HG02943 (cell line): Measurements from ENCODE around the gene OTUD1.

ENCODE experiments used
- ATAC-seq: cut with Tn5 transposase; IDR thresholded peaks from one replicate; pipeline ENCODE4 v1.9.1; 2021; ENCODE audit warnings: mild to moderate bottlenecking, low read depth, moderate library complexity; ENCODE audit not compliant: unreplicated experiment

The OTUD1 gene

DNA sequence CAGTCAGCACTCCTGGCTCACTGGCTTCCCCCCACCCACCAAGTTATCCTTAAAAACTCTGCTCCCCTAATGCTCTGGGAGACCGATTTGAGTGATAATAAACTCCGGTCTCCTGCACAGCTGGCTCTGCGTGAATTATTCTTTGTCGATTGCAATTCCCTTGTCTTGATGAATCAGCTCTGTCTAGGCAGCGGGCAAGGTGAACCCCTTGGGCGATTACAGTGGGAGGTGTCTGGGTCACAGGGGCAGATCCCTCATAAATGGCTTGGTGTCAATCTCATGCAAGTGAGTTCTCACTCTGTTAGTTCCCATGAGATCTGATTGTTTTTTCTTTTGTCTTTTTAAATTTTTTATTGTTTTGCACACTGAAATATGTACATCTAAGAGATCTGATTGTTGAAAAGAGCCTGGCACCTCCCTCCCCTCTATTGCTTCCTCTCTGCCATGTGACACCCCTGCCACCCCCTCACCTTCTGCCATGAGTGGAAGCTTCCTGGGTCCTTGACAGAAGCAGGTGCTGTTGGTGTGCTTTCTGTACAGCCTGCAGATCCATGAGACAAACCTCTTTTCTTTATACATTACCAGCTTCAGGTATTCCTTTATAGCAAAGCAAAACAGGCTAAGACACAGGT is 20.5 kb downstream of the OTUD1 start:
- ATAC-seq = no peak

DNA sequence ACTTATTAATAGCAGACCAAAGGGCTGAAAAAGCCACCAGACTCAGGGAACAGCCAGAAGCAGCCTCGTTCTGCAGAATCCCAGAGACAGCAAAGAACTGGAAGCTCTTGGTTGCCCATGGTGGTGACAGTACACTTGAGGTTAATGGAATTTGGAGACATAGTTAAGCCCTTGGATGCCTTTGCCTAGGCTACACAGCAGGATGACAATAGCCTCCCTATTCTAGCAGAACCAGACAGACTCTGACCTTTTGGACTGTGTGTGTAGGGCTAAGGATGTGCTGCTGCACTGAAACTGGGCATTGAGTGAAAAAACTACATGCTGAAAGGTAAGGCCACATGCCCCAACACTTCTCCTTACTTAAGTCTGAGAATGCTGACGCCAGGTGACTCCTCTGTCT is 22.7 kb downstream of the OTUD1 start:
- no peak for ATAC-seq

DNA sequence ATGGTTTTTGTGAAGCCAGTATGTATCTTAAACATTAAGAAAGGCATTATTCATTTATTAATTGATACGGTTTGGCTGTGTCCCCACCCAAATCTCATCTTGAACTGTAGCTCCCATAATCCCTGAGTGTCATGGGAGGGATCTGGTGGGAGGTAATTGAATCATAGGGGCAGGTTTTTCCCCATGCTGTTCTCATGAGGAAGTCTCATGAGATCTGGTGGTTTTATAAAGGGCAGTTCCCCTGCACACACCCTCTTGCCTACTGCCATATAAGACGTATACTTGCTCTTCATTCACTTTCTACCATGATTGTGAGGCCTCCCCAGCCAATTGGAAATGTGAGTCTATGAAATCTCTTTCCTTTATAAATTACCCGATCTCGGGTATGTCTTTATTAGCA is 28.1 kb downstream of the OTUD1 start:
- ATAC-seq = no peak

DNA sequence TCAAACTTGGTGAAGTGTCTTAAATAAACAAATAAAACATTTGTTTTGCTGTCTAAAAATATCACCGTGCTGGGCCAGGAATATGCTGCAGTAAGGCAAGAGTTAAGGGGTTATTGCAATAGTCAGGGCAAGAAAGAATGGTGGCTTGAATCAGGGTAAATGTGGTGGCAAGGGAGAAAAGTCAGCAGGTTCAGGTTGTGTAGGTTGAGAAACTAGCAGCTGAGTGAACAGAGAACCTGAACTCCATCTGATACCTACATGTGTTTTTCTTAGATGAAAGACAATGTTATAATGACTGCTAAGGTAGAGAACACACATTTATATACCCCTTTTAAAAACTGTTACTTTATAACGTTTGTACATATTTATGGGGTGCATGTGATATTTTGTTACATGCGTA is 28.7 kb downstream of the OTUD1 start:
- ATAC-seq = no peak

DNA sequence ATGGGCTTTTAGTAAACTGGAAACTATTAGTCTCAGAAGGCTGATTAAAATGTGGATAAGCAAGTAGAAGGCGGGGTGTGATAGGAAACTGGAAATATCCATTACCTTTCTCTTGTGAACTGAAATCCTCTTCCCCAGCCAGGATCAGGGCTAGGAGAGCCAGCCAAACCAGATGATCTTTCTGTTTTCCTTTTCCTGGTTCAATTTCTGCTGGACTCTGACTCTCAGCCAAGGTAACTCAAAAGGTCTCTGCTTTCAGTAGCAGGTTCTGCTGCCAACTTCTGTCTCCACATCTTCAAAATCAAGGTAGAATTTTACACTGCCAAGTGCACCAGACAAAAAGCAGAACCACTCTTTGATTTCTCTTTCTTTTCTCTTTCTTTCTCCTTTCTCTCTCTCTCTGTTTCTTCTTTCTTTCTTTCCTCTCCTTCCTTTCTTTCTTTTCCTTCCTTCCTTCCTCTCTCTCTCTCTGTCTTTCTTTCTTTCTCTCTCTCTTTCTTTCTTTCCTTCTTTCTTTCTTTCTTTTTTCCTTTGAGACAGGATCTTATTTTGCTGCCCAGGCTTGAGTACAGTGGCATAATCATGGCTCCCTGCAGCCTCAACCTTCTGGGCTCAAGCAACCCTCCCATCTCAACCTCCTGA is 30.8 kb downstream of the OTUD1 start:
- ATAC-seq = no peak

DNA sequence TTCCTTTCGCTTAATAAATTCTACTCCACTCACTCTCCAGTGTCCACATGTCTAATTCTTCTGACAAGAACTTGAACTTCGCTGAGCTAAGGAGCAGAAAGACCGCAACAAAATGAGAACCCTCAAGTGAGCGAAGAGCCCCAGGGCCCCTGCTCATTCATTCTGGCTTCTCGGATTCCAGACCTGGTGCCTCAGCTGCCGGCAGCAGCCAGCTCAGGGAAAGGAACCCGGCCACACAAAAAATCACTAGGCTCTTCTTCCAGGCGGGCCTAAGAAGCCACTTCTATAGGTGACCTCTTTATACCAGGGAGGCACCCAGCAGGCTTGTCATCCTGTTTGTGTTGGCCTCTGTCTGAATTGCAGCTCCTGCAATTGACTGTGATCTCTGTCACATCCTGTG is 33.3 kb downstream of the OTUD1 start:
- ATAC-seq = no peak

DNA sequence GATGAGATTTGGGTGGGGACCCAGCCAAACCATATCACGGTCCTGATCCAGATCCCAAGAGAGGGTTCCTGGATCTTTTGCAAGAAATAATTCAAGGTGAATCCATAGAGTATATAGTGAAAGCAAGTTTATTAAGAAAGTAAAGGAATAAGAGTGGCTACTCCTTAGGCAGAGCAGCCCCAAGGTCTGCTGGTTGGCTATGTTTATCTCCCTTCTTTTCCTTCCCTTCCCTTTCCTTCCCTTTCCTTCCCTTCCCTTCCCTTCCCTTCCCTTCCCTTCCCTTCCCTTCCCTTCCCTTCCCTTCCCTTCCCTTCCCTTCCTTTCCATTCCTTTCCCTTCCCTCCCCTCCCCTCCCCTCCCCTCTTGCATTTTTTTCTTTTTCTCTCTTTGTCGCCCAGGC is 35.2 kb downstream of the OTUD1 start:
- ATAC-seq = no peak

DNA sequence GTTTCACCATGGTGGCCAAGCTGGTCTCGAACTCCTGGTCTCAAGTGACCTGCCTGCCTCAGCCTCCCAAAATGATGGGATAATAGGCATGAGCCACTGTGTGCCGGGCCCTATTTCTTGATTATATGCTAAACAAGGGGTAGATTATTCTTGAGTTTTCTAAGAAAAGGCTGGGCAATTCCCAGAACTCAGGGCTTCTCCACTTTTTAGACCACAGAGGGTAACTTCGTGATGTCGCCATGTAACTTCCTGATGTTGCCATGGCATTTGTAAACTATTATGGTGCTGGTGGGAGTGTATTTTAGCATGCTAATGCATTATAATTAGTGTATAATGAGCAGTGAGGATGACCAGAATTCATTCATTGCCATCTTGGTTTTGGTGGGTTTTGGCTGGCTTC is 35.8 kb downstream of the OTUD1 start:
- no peak for ATAC-seq

DNA sequence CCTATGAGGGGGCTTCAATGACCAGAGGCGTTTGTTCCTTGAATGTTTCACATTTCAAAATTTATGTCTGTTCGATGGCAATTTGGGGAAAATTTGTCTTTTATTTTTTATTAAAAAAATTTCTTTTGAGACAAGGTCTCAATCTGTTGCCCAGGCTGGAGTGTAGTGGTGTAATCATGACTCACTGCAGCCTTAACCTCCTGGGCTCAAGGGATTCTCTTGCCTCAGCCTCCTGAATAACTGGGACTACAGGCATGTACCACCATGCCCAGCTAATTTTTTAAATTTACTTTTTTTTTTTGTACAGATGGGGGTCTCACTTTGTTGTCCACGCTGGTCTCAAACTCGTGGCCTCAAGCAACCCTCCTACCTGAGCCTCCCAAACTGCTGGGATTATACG is 39.7 kb downstream of the OTUD1 start:
- no peak for ATAC-seq

DNA sequence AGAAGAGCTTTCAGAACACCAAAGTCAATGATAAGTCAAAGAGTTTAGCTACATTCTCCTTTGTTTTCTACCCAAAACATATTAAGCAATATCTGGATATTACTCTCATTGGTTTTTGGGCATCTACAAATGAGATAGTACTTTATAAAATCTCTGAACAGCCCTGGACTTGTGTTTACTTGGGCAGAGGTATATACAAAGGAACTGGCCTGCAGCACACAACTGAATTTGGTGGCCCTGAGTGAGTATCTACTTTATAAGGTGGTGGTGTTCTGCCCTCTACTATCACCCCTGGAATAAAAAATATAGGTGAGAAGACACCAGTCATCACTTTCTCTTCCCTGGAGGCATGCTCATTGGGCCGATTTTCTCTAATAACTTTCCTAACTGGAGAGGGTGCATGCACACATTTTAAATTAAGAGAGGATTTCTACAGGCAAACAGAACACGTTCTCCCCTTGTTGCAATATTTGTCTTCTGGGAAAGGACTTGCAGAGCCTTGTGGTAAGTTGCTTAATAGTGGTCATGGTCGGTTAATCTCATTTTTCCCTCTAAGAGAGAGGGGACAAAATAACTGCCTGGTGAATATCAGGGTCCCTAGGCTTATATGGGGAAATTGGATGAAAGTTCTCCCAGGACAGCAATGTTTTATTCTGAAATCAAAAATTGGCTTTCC is 41.1 kb downstream of the OTUD1 start:
- no peak for ATAC-seq

DNA sequence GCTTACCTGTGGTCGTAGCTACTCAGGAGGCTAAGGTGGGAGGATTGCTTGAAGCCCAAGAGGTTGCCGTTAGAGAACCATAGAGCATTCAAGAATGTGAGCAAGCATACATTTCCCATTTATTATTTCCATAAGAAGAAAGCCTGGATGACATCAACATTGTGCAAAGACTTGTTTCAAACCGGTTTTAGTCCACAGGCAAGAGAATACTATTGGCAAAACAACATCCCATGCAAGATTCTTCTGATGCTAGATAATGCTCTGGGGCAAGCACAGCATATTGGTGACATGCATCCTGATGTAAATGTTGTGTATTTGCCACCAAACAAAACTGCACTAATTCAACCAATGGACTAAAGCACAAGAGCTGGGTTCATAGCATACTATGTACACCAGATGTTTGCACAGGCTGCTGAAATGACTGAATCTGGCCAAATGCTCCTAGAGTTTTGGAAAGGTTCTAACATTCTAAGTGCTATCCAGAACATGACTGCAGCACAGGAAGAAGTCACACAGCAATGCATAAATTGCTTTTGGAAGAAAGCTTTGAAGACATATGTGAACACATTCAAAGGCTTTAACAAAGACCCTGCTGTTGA is 42.6 kb downstream of the OTUD1 start:
- ATAC-seq = no peak

DNA sequence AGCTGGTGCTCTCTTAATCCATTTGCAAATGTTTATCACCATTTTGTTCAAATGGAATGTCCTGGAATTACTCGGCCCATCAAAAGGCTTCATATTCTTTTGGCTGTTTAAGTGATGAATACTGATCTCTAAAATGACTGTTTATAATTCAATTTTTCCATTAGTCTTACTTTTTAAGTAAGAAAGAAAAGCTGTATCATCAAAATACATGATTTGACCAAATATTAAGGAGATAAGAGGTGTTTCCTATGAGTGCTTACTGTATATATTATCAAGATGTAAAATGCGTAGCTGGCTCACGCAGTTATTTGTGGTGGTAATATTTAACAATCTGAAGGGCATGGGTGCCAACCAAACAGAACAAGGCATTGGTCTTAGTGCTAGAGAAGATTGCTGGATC is 51.2 kb downstream of the OTUD1 start:
- ATAC-seq = no peak
